Activated T-helper 1 cell treated with Interleukin-2 at 50 U/mL for 16 hours (primary cell): ENCODE data around the gene RXRG.

Experiments used
- DNase-seq: peaks from one replicate; pipeline ENCODE4 v3.0.0-alpha.2; 2020; ENCODE audit warnings: low read depth

RXRG gene

GRCh38 chr1:165409657-165410358 is 35.1 kb downstream of the RXRG start:
- no peak for DNase-seq

- no peak for DNase-seq
Measured at GRCh38 chr1:165408518-165408917, 36.4 kb downstream of the RXRG start.

- no peak for DNase-seq
Measured at GRCh38 chr1:165407398-165407797, 37.5 kb downstream of the RXRG start.

- DNase-seq: no peak
Measured at GRCh38 chr1:165403835-165404482, 41.0 kb downstream of the RXRG start.

- DNase-seq: no peak
Measured at GRCh38 chr1:165402517-165403111, 42.3 kb downstream of the RXRG start.

GRCh38 chr1:165397944-165398343 is 47.0 kb downstream of the RXRG start:
- DNase-seq: no peak

- DNase-seq: no peak
Measured at GRCh38 chr1:165395901-165396300, 49.0 kb downstream of the RXRG start.

GRCh38 chr1:165395478-165395877 is 49.4 kb downstream of the RXRG start:
- no peak for DNase-seq

GRCh38 chr1:165392634-165393571 is 52.0 kb downstream of the RXRG start:
- DNase-seq: peak; percentile 87

GRCh38 chr1:165389609-165390008 is 55.3 kb downstream of the RXRG start:
- DNase-seq: no peak

GRCh38 chr1:165387961-165388360 is 57.0 kb downstream of the RXRG start:
- no peak for DNase-seq

- DNase-seq: no peak
Measured at GRCh38 chr1:165387505-165387904, 57.4 kb downstream of the RXRG start.

- DNase-seq: no peak
Measured at GRCh38 chr1:165383599-165384405, 61.1 kb downstream of the RXRG start.

GRCh38 chr1:165383067-165383466 is 61.9 kb downstream of the RXRG start:
- no peak for DNase-seq

- DNase-seq: no peak
Measured at GRCh38 chr1:165381745-165382505, 63.0 kb downstream of the RXRG start.

GRCh38 chr1:165376811-165377311 is 68.1 kb downstream of the RXRG start:
- no peak for DNase-seq

- peak; percentile 13 for DNase-seq
Measured at GRCh38 chr1:165376041-165376810, 68.7 kb downstream of the RXRG start.

GRCh38 chr1:165375623-165376022 is 69.3 kb downstream of the RXRG start:
- no peak for DNase-seq

GRCh38 chr1:165371588-165372225 is 73.2 kb downstream of the RXRG start:
- no peak for DNase-seq
